GM12801 (cell line): ENCODE results near the gene PJA2.

Experiments
- TF ChIP-seq, protein P1 (sequence below): IDR thresholded peaks from one replicate; pipeline ENCODE4 v1.5.1; 2011; ENCODE audit warnings: control low read depth; ENCODE audit not compliant: insufficient read length; ENCODE audit errors: extremely low read depth

PJA2 gene

DNA sequence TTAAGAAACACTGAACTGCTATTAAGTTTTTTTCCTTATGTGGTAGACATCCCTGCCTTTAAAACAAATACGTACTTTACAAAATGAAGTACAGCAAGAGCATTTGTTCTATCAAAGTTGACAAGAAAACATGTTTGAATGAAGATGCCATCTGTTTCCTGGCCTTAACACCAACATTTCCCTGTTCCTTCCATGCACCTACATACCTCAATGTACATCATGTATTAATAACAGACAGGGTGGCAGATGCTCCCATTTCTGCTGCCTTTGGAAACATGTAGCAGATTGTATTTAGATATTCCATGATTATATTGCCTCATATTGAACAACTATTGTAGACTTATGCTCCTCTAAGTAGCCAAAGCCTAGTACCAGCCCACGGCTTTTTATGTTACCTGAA, 104.4 kb downstream of the PJA2 start:
- TF ChIP-seq, protein P1, sequence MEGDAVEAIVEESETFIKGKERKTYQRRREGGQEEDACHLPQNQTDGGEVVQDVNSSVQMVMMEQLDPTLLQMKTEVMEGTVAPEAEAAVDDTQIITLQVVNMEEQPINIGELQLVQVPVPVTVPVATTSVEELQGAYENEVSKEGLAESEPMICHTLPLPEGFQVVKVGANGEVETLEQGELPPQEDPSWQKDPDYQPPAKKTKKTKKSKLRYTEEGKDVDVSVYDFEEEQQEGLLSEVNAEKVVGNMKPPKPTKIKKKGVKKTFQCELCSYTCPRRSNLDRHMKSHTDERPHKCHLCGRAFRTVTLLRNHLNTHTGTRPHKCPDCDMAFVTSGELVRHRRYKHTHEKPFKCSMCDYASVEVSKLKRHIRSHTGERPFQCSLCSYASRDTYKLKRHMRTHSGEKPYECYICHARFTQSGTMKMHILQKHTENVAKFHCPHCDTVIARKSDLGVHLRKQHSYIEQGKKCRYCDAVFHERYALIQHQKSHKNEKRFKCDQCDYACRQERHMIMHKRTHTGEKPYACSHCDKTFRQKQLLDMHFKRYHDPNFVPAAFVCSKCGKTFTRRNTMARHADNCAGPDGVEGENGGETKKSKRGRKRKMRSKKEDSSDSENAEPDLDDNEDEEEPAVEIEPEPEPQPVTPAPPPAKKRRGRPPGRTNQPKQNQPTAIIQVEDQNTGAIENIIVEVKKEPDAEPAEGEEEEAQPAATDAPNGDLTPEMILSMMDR = no peak

DNA sequence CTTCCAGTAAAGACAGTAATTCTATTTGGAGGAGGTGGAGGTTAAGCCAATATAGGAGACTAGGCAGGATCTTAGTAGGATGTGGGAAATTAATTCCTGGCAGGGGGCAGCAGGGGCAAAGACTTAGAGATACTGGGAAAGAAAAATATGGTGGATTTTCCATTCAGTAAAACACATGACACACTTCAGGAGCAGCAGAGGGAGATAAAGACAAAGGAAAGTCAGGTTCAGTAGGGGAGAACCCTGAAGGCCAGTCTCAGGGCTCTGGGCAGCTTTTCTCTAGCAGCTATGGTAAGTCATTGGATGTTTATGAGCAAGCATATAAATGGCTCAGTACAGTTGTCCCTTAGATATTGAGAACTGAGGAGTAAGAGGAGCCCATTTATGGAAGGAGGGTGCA, 105.5 kb downstream of the PJA2 start:
- TF ChIP-seq, protein P1 = no peak

DNA sequence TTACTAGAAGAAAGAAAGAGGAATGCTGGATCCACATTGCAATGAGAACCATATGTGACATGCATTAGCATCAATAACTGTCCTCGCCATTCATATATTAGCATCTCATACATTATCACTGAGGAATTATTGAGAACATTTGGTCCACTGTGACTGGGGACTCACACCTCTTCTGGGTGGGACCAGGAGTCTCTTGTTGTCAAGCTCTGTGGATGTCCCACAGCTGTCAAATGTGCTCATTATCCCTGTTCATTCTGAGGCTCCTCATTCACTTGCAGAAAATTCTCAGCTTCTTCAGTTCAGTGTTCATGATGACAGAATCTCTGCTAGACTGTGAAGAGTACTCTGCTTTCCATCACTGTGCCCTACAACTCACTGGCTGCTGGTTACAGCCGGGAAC, 109.4 kb downstream of the PJA2 start:
- TF ChIP-seq, protein P1 = no peak

DNA sequence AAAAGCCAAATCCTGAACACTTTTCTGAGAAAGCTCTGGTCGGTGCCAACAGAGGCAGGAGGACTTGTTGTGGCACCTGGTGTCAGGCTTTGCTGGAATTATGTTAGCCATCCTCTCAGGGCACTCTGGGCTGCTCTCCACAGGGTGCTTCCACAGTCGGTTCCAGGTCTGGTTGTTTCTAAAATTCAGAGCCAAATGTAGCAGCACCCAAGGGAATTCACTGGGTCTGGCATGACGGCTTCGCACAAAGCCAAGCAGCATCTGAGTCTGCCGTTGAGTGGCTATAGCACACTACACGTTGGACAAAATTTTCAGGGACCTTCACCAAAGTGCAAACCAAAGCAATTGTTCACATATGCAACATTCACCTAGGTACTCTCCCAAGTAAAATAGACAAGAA, 110.2 kb downstream of the PJA2 start:
- TF ChIP-seq, protein P1 = no peak

DNA sequence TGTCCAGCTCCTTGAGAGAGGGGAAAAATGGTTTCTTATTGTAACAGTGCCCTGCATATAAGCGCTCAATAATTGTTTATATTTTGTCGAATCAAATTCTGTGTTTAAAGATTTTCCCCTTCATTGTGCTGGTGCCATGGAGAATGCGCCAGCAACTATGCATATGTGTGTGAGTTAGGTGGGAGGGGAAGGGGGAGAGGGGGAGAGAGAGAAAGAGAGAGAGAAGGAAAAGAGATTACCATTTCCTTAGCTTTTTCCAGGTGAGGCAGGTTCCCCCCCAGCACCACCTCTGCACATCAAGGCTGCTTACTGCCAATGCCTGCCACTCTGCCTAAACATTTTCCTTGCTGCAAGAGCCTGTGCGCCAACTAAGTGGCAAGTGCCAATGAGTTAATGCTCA, 111.0 kb downstream of the PJA2 start:
- TF ChIP-seq, protein P1 = no peak

DNA sequence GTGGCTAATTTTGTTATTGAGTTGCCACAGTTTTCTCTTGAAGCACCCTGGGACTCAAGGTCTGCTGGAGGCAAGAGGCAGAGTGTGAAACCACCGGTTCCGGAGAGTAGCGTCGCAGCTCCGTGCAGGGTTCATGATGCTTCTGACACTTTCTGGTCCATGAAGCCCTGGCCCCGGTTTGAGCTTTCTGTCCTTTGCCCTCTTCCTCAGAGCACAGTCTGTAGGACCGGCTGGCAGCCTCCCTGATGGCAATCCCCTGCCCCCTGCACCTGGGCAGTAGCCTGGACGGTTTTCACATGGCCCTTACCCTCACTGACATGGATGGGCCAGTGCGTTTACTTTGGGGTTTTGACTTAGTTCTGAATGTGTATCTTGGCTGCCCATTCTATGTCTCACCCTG, 111.9 kb downstream of the PJA2 start:
- TF ChIP-seq, protein P1 = no peak

DNA sequence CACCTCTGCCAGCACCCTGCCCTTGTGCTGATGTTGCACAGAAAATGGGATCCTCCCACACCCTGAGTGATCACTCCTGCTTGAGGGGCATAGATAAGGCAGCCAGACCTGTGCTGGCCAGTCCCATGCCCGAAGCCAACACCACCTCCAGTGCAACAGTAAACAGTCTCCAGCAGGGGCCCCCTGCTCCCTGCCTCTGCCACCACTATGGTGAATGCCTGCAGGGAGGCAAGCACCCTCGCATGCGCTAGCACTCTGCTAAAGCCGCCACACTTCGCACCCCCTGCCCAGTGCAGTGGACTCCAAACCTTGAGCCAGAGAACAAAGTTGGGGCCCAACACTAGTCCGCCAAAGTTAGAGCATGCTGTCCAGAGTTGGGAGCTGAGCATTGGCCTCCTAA, 118.7 kb downstream of the PJA2 start:
- TF ChIP-seq, protein P1 = no peak

DNA sequence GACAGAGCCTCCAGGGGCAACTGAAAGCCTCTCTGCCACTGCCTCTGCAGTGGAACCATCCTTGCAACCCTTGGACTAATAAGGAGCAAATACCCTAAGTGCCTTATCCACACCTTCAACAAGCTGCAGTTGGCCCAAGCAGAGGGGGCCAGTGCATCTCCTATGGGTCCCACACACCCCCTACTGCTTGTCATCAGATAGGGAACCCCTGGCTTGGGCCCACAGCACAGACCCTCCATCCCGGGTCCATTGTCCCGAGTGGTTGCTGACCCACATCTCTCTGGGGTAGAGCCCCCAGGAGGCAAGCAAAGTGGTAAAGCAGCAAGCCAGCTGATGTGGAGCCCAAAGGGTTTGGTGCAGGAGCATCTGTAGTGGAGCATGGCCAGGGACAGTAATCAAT, 119.5 kb downstream of the PJA2 start:
- TF ChIP-seq, protein P1 = no peak
